Fibroblast of villous mesenchyme (primary cell): ENCODE measurements around the gene ZNF511. TPM values are rescaled to one million over a fixed set of nuclear protein-coding genes. Genes with fewer than 3 reads are reported as not detected.

ENCODE experiments used
- DNase-seq: peaks from one replicate; pipeline ENCODE4 v3.0.0-alpha.2; 2010; ENCODE audit warnings: low read depth
- H3K4me3 ChIP-seq: 2 replicates; pipeline ENCODE4 v1.5.1; 2011; ENCODE audit warnings: low read depth, mild to moderate bottlenecking, low read length
- total RNA-seq: library from RNA; depleted of rRNA; stranded (reverse); fragments of >200 nt; gene quantifications from 2 replicates; pipeline ENCODE4 v1.2.3, GENCODE V29; 2012
- TF ChIP-seq, protein P1 (sequence below): IDR thresholded peaks from 2 replicates; pipeline ENCODE4 v1.5.1; 2012; ENCODE audit warnings: low read depth, mild to moderate bottlenecking, low read length; ENCODE audit not compliant: insufficient read depth

The ZNF511 gene
- total RNA-seq, 1 donor, result 21.2 TPM

DNA sequence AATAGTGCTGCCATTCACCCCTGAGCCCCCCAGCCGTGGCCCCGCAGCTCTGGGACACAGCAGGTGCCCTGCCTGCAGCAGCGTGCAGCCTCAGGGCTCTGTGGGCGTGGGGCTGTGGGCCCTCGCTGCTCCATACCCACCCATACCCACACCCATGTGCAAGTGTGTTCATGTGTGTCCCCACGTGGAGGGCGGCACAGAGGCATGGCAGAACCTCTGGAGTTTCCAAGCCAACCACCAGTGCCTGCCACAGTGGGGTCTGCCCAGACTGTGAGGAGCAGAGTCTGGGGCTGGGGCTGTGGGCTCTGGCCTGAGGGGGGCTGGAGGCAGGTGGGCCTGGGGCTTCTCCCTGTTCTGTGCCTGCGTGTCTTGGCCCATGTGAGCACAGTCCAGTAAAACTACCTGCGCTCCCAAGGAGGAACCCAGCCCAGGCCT lies 40.9 kb downstream of the ZNF511 start:
- H3K4me3 ChIP-seq, result no peak overlapping the region
- TF ChIP-seq, protein P1, sequence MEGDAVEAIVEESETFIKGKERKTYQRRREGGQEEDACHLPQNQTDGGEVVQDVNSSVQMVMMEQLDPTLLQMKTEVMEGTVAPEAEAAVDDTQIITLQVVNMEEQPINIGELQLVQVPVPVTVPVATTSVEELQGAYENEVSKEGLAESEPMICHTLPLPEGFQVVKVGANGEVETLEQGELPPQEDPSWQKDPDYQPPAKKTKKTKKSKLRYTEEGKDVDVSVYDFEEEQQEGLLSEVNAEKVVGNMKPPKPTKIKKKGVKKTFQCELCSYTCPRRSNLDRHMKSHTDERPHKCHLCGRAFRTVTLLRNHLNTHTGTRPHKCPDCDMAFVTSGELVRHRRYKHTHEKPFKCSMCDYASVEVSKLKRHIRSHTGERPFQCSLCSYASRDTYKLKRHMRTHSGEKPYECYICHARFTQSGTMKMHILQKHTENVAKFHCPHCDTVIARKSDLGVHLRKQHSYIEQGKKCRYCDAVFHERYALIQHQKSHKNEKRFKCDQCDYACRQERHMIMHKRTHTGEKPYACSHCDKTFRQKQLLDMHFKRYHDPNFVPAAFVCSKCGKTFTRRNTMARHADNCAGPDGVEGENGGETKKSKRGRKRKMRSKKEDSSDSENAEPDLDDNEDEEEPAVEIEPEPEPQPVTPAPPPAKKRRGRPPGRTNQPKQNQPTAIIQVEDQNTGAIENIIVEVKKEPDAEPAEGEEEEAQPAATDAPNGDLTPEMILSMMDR, result no peak
- no peak for DNase-seq

DNA sequence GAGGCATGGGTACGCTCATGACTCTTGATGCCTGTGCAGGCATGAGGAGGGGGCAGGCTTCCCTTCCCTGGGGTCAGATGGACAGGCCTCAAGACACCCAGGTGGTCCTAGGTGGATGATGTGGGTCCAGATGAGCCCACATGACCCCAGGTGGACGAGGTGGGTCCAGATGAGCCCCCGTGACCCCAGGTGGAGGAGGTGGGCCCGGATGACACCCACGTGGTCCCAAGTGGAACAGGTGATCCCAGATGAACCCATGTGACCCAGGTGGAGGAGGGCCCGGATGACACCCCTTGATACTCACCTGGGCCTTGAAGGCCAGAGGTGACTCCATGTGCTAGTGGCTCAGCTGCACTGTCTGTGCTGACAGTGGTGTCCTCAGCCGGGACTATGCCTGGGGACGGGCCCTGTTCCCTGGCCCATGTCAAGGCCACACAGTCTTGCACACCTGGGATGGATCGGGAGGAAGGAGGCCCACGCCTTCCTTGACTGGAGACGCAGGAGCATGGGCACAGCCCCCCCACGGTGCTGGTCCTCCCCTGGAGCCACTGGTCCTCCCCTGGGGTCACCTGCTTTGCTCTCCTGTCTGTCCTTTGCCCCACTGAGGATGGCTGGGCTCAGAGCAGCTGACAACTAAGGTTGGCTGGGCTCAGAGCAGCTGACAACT lies 41.7 kb downstream of the ZNF511 start:
- TF ChIP-seq, protein P1, result no peak
- DNase-seq, result no peak
- no peak overlapping the region for H3K4me3 ChIP-seq

GRCh38 chr10:133350950-133351329 lies 42.2 kb downstream of the ZNF511 start:
- no peak overlapping the region for H3K4me3 ChIP-seq
- no peak for DNase-seq
- TF ChIP-seq, protein P1, result no peak

DNA sequence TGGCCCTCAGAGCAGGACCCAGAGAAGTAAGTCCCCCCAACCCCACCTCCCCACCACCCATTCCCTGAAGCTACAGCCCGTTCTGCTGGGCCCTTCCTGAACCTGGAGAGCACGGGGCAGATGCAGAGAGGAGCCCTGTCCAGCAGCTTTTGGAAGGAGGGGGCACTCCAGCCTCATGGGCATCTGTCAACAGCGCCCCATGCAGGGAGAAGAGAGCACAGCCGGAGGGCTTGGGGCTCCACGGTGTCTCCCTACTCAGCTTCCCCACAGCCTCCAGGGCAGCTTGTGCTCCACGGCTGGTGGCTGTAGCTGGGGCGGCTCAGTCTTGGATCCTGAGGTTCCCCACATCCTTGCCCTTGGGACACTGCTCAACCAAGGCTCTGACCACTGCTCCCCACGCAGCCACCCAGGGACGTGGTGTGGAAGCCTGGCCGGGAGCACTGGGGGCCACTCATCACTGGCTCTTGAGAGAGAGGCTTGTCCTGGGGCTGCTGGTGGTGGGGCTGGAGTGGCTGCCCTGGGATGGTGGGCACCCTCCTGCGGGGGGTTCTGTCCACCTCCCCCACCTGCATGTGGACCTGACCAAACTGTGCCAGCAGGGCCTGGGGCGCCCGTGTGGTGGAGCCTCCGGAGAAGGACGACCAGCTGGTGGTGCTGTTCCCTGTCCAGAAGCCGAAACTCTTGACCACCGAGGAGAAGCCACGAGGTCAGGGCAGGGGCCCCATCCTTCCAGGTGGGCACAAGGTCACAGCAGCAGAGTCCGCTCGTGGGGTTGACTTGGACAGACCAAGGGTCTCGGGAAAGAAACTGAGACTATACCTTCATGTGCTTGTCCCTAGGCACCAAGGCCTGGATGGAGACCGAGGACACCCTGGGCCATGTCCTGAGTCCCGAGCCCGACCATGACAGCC lies 42.9 kb downstream of the ZNF511 start:
- TF ChIP-seq, protein P1, result no peak
- no peak for DNase-seq
- H3K4me3 ChIP-seq, result no peak overlapping the region

DNA sequence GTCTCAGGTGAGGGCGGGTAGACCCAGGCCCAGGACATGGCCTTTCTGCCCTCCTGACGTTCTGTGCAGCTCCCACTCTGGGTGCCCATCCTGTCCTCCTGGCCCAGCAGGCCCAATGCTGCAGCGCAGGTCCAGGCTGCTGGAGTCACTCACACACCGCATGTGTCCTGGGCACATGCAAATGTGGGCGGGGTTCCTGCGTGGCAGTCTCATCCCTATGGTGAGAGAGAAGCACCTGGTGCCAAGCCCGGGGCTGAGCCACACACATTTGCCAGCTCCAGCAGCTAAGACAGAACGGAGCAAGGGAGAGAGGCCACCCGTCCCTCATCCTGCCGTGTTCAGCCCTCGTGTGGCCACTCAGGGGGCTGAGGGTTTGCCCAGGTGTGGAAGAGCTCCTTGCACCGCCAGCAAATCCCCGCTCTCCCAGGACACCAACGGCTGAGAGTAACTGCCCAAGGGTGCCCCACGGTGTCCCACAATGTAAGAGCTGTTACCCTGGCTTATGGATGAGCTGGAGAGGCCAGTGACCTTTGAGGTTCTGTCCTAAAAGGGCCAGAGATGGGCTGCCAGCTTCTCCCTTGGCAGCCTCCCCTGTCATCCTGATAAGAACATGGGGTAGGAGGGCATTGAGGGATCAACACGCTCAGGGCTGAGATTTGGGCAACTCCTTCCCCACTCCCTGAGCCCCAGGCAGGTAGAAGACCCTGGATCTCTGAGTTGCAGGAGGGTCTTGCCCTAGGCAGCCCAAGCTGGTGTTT lies 44.7 kb downstream of the ZNF511 start:
- TF ChIP-seq, protein P1, result no peak
- no peak for DNase-seq
- H3K4me3 ChIP-seq, result no peak overlapping the region

DNA sequence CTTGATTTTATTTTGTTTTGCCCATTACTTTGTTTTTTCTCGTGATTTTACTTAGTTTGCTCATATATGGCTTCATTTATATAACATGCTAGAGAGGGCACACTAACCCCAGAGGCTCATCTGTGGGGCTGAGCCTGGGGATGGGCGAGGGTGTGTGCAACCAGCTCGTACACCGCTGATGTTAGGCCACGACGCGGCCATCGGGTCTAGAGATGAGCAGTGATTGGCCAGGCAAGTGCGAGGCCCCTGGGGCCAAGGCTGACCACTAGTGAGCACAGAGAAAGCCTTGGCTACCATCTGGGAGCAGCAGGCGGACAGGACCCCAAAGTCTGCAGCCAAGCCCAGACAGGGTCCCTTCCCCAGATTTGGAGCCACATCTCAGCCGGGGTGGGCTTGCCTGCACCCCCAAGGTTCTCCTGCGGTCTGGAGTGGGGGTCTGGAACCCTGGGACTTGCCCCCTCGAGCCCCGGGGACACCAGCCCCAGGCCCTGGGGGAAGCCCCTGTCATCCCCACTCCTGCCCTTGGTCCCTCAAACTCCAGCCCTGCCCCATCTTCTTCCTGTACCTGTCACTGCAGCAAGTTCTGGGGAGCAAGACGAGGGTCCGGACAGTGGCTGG lies 45.4 kb downstream of the ZNF511 start:
- TF ChIP-seq, protein P1, result no peak
- H3K4me3 ChIP-seq, result no peak overlapping the region
- DNase-seq, result no peak
